Spleen (tissue), 11 donors: ENCODE data around the gene DPP7. TPM values are rescaled to one million over a fixed set of nuclear protein-coding genes. Genes with fewer than 3 reads are reported as not detected.
"Not testable (repeated sequence)": the region's sequence is repeated elsewhere in the genome, so short reads cannot be mapped to it uniquely, and the experiment has no call there.

Experiments
- DNase-seq: peaks from one replicate; pipeline ENCODE4 v3.0.0-alpha.2; 2020
- H3K27ac ChIP-seq, 8 donors: fragments of 200-600 bp; sonication (generic) in 7 of 8; 1 replicate in 4 of 8; 2 replicates in 4 of 8; pipeline versions ENCODE4 v1.5.0 to v1.8.0; 2016 to 2021; ENCODE audit warnings: inconsistent platforms in 4 of 8, mild to moderate bottlenecking in 4 of 8, moderate library complexity in 1 of 8
- H3K27me3 ChIP-seq, 7 donors: fragments of 200-600 bp; sonication (generic) in 6 of 7; replicated peaks in 1 of 7; 1 replicate in 4 of 7; 2 replicates in 3 of 7; pipeline versions ENCODE4 v1.5.0 to v1.8.0; 2016 to 2021; ENCODE audit warnings: inconsistent platforms in 3 of 7, mild to moderate bottlenecking in 1 of 7
- H3K36me3 ChIP-seq, 6 donors: fragments of 200-600 bp; sonication (generic) in 5 of 6; 1 replicate in 4 of 6; 2 replicates in 2 of 6; pipeline versions ENCODE4 v1.5.0 to v1.8.0; 2016 to 2021; ENCODE audit warnings: inconsistent platforms in 2 of 6
- H3K4me1 ChIP-seq, 6 donors: fragments of 200-600 bp; sonication (generic) in 5 of 6; 1 replicate in 3 of 6; 2 replicates in 3 of 6; pipeline versions ENCODE4 v1.5.0 to v1.8.0; 2016 to 2021; ENCODE audit warnings: inconsistent platforms in 3 of 6
- H3K4me3 ChIP-seq, 8 donors: fragments of 200-600 bp; sonication (generic) in 7 of 8; 1 replicate in 4 of 8; 2 replicates in 4 of 8; pipeline versions ENCODE4 v1.5.0 to v1.8.0; 2016 to 2021; ENCODE audit warnings: inconsistent platforms in 4 of 8, mild to moderate bottlenecking in 4 of 8, moderate library complexity in 2 of 8
- H3K9me3 ChIP-seq, 8 donors: fragments of 200-600 bp; sonication (generic) in 7 of 8; 1 replicate in 4 of 8; 2 replicates in 4 of 8; pipeline versions ENCODE4 v1.5.0 to v1.8.0; 2016 to 2021; ENCODE audit warnings: inconsistent platforms in 4 of 8
- CTCF ChIP-seq, 11 experiments: fragments of 200-600 bp in 7 of 11; fragments of 450-650 bp in 4 of 11; sonication (generic) in 4 of 11; IDR thresholded peaks in 8 of 11; conservative IDR thresholded peaks in 3 of 11; 1 replicate in 7 of 11; 2 replicates in 4 of 11; pipeline versions ENCODE4 v1.4.0 to v1.8.0; 2016 to 2021; ENCODE audit warnings: antibody characterized with exemption in 11 of 11, inconsistent platforms in 4 of 11, mild to moderate bottlenecking in 1 of 11
- POLR2A ChIP-seq, 3 donors: fragments of 450-650 bp; IDR thresholded peaks; one replicate each; pipeline ENCODE4 v1.5.1; 2017; ENCODE audit warnings: antibody characterized with exemption in 3 of 3, mild to moderate bottlenecking in 1 of 3
- POLR2AphosphoS5 ChIP-seq, 3 donors: sonication (generic); formaldehyde crosslinking; IDR thresholded peaks; one replicate each; pipeline ENCODE4 v1.5.1; 2017; ENCODE audit warnings: antibody characterized with exemption in 3 of 3
- WGBS, 5 donors: extraction: QIAGEN DNeasy Blood & Tissue Kit in 3 of 5; methylation state at CpG; one replicate each; pipeline versions ENCODE4 v1.1.5 to v1.1.7; 2013 to 2018; 5-methylcytosine and 5-hydroxymethylcytosine counted together
- intact Hi-C: fragments of 100-400 bp; cut with DNase I; formaldehyde crosslinking; loops from one replicate; pipeline ENCODE4 v1.15.0; 2023; ENCODE audit warnings: low total_unique reads
- polyA plus RNA-seq, 3 donors: library from polyadenylated mRNA; stranded (reverse); fragments of 200-250 nt; gene quantifications; one replicate each; pipeline ENCODE4 v1.2.1, GENCODE V29; 2013
- total RNA-seq, 7 donors: library from RNA; depleted of rRNA in 3 of 7; stranded (reverse); fragments of >200 nt in 3 of 7; fragmentation: NEBNext Ultra II Directional in 4 of 7; extraction: Animal tissue kit (Norgen Biotek cat#: 25700) in 4 of 7; gene quantifications; one replicate each; pipeline versions ENCODE4 v1.1.0 to v1.2.1, GENCODE V29; 2016 to 2021
- donor health status: healthy with polysubstance abuse.
- donor health status: DM: no; HTN: no; CAD: no; lungs with moderate emphysema.
- donor health status: DM: no; HTN: no; CAD: no.
- donor health status: Bipolar disorder and iron deficiency.
- donor health status: healthy.
- donor health status: DM: no; HTN: no; CAD: no.
- donor health status: DM: yes; HTN: yes; CAD: no.

The DPP7 gene
- total and polyA plus RNA-seq, 10 donors: 105 to 536 (median 214) TPM

- H3K4me3 ChIP-seq: peak overlapping the region in 7 of 8 donors; percentile 13 to 89 (median 31)
- peaks cover 0 to 7% (median 0%) of the 10 kb centered on the region in 8 donors for H3K9me3 ChIP-seq
- no peaks in the 10 kb centered on the region for H3K36me3 ChIP-seq
- peaks cover 28 to 64% (median 42%) of the 10 kb centered on the region in 6 donors for H3K4me1 ChIP-seq
- no peak for DNase-seq
- intact Hi-C loops: no loop called here
- peak overlapping the region; percentile 42 to 85 (median 74) for H3K27ac ChIP-seq
- TF ChIP-seq POLR2AphosphoS5 (IDR thresholded peaks at IDR 0.05) (peak in 1 of 3 donors; percentile 23), POLR2A (IDR thresholded peaks at IDR 0.05) (no peak)
- H3K27me3 ChIP-seq: peaks cover 0 to 25% (median 4%) of the 10 kb centered on the region in 7 donors
- 4 to 10% (median 10%) methylated on average over 23 to 24 of the region's 24 CpGs for WGBS, 5 donors
Measured at GRCh38 chr9:137127301-137128157, 13.0 kb upstream of the DPP7 start.

DNA sequence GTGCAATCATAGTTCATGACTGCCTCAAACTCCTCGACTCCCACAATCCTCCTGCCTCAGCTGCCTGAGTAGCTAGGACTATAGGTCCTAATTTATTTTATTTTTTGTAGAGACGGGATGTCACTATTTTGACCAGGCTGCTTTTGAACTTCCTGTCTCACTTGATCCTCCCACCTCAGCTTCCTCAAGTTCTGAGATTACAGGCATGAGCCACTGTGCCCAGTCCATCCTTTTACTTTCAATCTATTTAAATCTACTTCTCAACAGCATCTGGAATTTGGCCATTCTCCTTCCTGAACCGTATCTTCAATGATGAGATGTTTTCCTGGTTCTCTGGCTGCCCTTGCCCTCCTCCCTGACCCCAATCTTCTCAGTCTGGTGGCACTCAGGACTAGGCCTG is 12.3 kb upstream of the DPP7 start:
- Histone ChIP-seq H3K36me3 (no peaks in the 10 kb centered on the region), H3K9me3 (peaks cover 0 to 7% (median 0%) of the 10 kb centered on the region in 8 donors), H3K4me1 (peaks cover 28 to 71% (median 45%) of the 10 kb centered on the region in 6 donors), H3K27me3 (peaks cover 0 to 20% (median 4%) of the 10 kb centered on the region in 7 donors), H3K27ac (peak overlapping the region; percentile 42 to 85 (median 74)), H3K4me3 (peak overlapping the region in 5 of 8 donors; percentile 13 to 89 (median 73))
- DNase-seq: no peak
- TF ChIP-seq CTCF (IDR thresholded peaks at IDR 0.05 in 8 of 11, conservative IDR thresholded peaks at IDR 0.05 in 3 of 11) (no peak), POLR2A (IDR thresholded peaks at IDR 0.05) (no peak), POLR2AphosphoS5 (IDR thresholded peaks at IDR 0.05) (no peak)
- intact Hi-C loops: no loop called here
- WGBS, 5 donors: 13 to 21% (median 15%) methylated on average over 3 of the region's 3 CpGs

- H3K4me3 ChIP-seq, H3K27ac ChIP-seq, H3K9me3 ChIP-seq, DNase-seq, H3K36me3 ChIP-seq, H3K27me3 ChIP-seq, intact Hi-C loops: not testable (repeated sequence)
- peaks cover 25 to 67% (median 39%) of the 10 kb centered on the region in 6 donors for H3K4me1 ChIP-seq
- WGBS, 5 donors: 77 to 92% (median 81%) methylated on average over 5 of the region's 5 CpGs
Measured at GRCh38 chr9:137123952-137124462, 9.5 kb upstream of the DPP7 start.

DNA sequence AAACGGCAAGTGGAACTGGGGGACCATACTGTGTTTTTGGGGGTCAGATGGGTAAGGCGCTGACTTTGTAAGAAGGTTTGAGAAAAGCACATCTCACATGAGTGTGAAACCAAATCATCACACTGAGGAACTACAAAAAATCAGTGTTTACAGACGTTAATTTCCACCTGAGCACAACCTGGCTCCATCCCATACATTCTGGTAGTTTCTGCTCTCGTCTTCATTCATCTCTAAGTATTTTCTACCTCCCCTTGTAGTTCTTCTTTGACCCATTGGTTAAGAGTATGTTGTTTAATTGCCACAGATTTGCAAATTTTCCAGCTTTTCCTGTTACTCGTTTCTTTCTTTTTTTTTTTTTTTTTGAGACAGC is 8.9 kb upstream of the DPP7 start:
- Histone ChIP-seq H3K4me1 (peaks cover 20 to 66% (median 36%) of the 10 kb centered on the region in 6 donors), H3K9me3 (no peaks in the 10 kb centered on the region), H3K4me3 (no peak overlapping the region), H3K27me3 (no peaks in the 10 kb centered on the region), H3K36me3 (no peaks in the 10 kb centered on the region), H3K27ac (peak overlapping the region in 3 of 8 donors; percentile 34 to 48 (median 38))
- DNase-seq: no peak
- intact Hi-C loops: no loop called here
- TF ChIP-seq POLR2AphosphoS5 (IDR thresholded peaks at IDR 0.05) (no peak), POLR2A (IDR thresholded peaks at IDR 0.05) (no peak), CTCF (IDR thresholded peaks at IDR 0.05 in 8 of 11, conservative IDR thresholded peaks at IDR 0.05 in 3 of 11) (no peak)
- WGBS, 5 donors: 55 to 63% (median 62%) methylated on average over 5 of the region's 5 CpGs

DNA sequence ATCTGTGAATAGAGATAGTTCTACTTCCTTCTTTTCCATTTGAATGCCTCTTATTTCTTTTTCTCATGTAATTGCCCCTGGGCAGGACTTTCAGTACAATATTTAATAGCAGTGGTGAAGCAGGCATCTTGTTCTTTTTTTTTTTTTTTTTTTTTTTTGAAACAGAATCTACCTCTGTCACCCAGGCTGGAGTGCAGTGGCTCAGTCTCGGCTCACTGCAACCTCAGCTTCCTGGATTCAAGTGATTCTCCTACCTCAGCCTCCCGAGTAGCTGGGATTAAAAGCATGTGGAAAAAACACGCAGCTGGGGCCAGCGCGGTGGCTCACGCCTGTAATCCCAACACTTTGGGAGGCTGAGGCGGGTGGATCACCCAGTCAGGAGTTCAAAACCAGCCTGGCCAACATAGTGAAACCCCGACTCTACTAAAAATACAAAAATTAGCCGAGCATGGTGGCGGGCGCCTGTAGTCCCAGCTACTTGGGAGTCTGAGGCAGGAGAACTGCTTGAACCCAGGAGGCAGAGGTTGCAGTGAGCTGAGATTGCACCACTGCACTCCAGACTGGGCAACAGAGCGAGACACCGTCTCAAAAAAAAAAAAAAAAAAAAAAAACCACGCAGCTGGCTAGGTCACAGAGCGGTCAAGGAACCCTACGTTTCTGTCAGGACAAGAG is 8.4 kb upstream of the DPP7 start:
- H3K4me3 ChIP-seq, H3K27me3 ChIP-seq, intact Hi-C loops, DNase-seq, H3K9me3 ChIP-seq, H3K36me3 ChIP-seq: not testable (repeated sequence)
- Histone ChIP-seq H3K27ac (peak overlapping the region in 4 of 8 donors; percentile 34 to 48 (median 42)), H3K4me1 (peaks cover 15 to 61% (median 31%) of the 10 kb centered on the region in 6 donors)
- 67 to 76% (median 72%) methylated on average over 16 of the region's 16 CpGs for WGBS, 5 donors

DNA sequence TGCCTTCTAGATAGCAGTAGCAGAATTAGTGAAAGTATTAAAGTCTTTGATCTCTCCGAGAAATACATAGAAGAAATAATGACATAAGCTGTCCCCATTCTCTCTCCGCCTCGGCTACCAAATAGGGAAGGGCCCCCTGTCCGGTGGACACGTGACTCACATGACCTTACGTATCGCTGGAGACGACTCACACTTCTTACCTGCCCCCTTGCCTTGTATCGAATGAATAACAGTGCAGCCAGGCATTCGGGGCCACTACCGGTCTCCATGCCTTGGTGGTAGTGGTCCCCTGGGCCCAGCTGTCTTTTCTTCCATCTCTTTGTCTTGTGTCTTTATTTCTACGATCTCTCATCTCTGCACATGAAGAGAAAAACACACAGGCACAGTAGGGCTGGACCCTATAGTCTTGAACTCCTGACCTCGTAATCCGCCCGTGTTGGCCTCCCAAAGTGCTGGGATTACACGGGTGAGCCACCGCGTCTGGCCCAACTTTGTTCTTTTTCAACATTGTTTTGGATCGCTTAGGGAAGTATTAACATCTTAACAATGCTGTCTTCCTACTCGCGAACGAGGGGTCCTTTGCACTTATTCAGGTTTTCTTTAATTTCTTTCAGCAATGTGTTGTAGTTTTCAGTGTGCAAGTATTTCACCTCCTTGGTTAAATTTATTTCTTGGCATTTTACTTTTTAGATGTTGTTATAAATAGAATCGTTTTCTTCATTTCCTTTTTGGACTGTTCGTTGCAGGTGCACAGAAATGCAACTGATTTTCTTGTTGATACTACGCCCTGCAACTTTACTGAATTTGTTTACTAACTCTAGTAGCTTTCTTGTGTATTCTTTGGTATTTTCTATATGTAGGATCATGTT is 7.6 kb upstream of the DPP7 start:
- Histone ChIP-seq H3K4me3 (peak overlapping the region in 1 of 8 donors; percentile 42), H3K4me1 (peaks cover 8 to 53% (median 23%) of the 10 kb centered on the region in 6 donors), H3K27ac (peak overlapping the region in 5 of 8 donors; percentile 27 to 59 (median 43))

DNA sequence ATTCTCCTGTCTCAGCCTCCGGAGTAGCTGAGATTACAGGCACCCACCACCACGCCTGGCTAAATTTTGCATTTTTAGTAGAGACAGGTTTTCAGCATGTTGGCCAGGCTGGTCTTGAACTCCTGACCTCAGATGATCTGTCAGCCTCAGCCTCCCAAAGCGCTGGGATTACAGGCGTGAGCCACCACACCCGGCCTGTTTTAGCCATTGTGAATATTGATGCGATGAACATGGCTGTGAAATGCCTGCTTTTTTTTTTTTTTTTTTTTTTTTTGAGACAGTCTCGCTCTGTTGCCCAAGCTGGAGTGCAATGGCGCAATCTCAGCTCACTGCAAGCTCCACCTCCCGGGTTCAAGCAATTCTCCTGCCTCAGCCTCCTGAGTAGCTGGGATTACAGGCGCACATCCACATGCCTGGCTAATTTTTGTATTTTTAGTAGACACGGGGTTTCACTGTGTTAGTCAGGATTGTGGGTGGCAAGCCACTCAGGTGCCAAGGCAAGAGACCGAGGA is 3.6 kb upstream of the DPP7 start:
- H3K27me3 ChIP-seq: not testable (repeated sequence)
- WGBS, 5 donors: 70 to 82% (median 75%) methylated on average over 12 of the region's 12 CpGs
- intact Hi-C loops: loop anchor here (5.0 kb wide), 1 partner anchor 104 kb away; the partner anchor contains the start of gene RNF208

More for the DNA sequence above, 7.6 kb upstream of the DPP7 start:
- H3K9me3 ChIP-seq, intact Hi-C loops, H3K27me3 ChIP-seq, H3K36me3 ChIP-seq, DNase-seq: not testable (repeated sequence)
- 48 to 69% (median 65%) methylated on average over 14 to 25 of the region's 25 CpGs for WGBS, 5 donors

More for the DNA sequence above, 3.6 kb upstream of the DPP7 start:
- not testable (repeated sequence) for DNase-seq, H3K9me3 ChIP-seq, H3K27ac ChIP-seq, H3K4me3 ChIP-seq, H3K36me3 ChIP-seq
- peaks cover 8 to 57% (median 26%) of the 10 kb centered on the region in 6 donors for H3K4me1 ChIP-seq
